Spleen (tissue), 11 donors: ENCODE data around the gene TPCN2. TPM values are rescaled to one million over a fixed set of nuclear protein-coding genes. Genes with fewer than 3 reads are reported as not detected.

Experiments used
- DNase-seq: peaks from one replicate; pipeline ENCODE4 v3.0.0-alpha.2; 2020
- H3K27ac ChIP-seq, 8 donors: fragments of 200-600 bp; sonication (generic) in 7 of 8; 1 replicate in 4 of 8; 2 replicates in 4 of 8; pipeline versions ENCODE4 v1.5.0 to v1.8.0; 2016 to 2021; ENCODE audit warnings: inconsistent platforms in 4 of 8, mild to moderate bottlenecking in 4 of 8, moderate library complexity in 1 of 8
- H3K27me3 ChIP-seq, 7 donors: fragments of 200-600 bp; sonication (generic) in 6 of 7; replicated peaks in 1 of 7; 1 replicate in 4 of 7; 2 replicates in 3 of 7; pipeline versions ENCODE4 v1.5.0 to v1.8.0; 2016 to 2021; ENCODE audit warnings: inconsistent platforms in 3 of 7, mild to moderate bottlenecking in 1 of 7
- H3K36me3 ChIP-seq, 6 donors: fragments of 200-600 bp; sonication (generic) in 5 of 6; 1 replicate in 4 of 6; 2 replicates in 2 of 6; pipeline versions ENCODE4 v1.5.0 to v1.8.0; 2016 to 2021; ENCODE audit warnings: inconsistent platforms in 2 of 6
- H3K4me1 ChIP-seq, 6 donors: fragments of 200-600 bp; sonication (generic) in 5 of 6; 1 replicate in 3 of 6; 2 replicates in 3 of 6; pipeline versions ENCODE4 v1.5.0 to v1.8.0; 2016 to 2021; ENCODE audit warnings: inconsistent platforms in 3 of 6
- H3K4me3 ChIP-seq, 8 donors: fragments of 200-600 bp; sonication (generic) in 7 of 8; 1 replicate in 4 of 8; 2 replicates in 4 of 8; pipeline versions ENCODE4 v1.5.0 to v1.8.0; 2016 to 2021; ENCODE audit warnings: inconsistent platforms in 4 of 8, mild to moderate bottlenecking in 4 of 8, moderate library complexity in 2 of 8
- H3K9me3 ChIP-seq, 8 donors: fragments of 200-600 bp; sonication (generic) in 7 of 8; 1 replicate in 4 of 8; 2 replicates in 4 of 8; pipeline versions ENCODE4 v1.5.0 to v1.8.0; 2016 to 2021; ENCODE audit warnings: inconsistent platforms in 4 of 8
- CTCF ChIP-seq, 11 experiments: fragments of 200-600 bp in 7 of 11; fragments of 450-650 bp in 4 of 11; sonication (generic) in 4 of 11; IDR thresholded peaks in 8 of 11; conservative IDR thresholded peaks in 3 of 11; 1 replicate in 7 of 11; 2 replicates in 4 of 11; pipeline versions ENCODE4 v1.4.0 to v1.8.0; 2016 to 2021; ENCODE audit warnings: antibody characterized with exemption in 11 of 11, inconsistent platforms in 4 of 11, mild to moderate bottlenecking in 1 of 11
- POLR2A ChIP-seq, 3 donors: fragments of 450-650 bp; IDR thresholded peaks; one replicate each; pipeline ENCODE4 v1.5.1; 2017; ENCODE audit warnings: antibody characterized with exemption in 3 of 3, mild to moderate bottlenecking in 1 of 3
- POLR2AphosphoS5 ChIP-seq, 3 donors: sonication (generic); formaldehyde crosslinking; IDR thresholded peaks; one replicate each; pipeline ENCODE4 v1.5.1; 2017; ENCODE audit warnings: antibody characterized with exemption in 3 of 3
- WGBS, 5 donors: extraction: QIAGEN DNeasy Blood & Tissue Kit in 3 of 5; methylation state at CpG; one replicate each; pipeline versions ENCODE4 v1.1.5 to v1.1.7; 2013 to 2018; 5-methylcytosine and 5-hydroxymethylcytosine counted together
- intact Hi-C: fragments of 100-400 bp; cut with DNase I; formaldehyde crosslinking; loops from one replicate; pipeline ENCODE4 v1.15.0; 2023; ENCODE audit warnings: low total_unique reads
- polyA plus RNA-seq, 3 donors: library from polyadenylated mRNA; stranded (reverse); fragments of 200-250 nt; gene quantifications; one replicate each; pipeline ENCODE4 v1.2.1, GENCODE V29; 2013
- total RNA-seq, 7 donors: library from RNA; depleted of rRNA in 3 of 7; stranded (reverse); fragments of >200 nt in 3 of 7; fragmentation: NEBNext Ultra II Directional in 4 of 7; extraction: Animal tissue kit (Norgen Biotek cat#: 25700) in 4 of 7; gene quantifications; one replicate each; pipeline versions ENCODE4 v1.1.0 to v1.2.1, GENCODE V29; 2016 to 2021
- donor health status: healthy with polysubstance abuse.
- donor health status: DM: no; HTN: no; CAD: no; lungs with moderate emphysema.
- donor health status: DM: no; HTN: no; CAD: no.
- donor health status: Bipolar disorder and iron deficiency.
- donor health status: healthy.
- donor health status: DM: no; HTN: no; CAD: no.
- donor health status: DM: yes; HTN: yes; CAD: no.

Gene TPCN2
- total and polyA plus RNA-seq, 10 donors: 3.6 to 30.4 (median 24.1) TPM

GRCh38 chr11:69035150-69035945 lies 13.4 kb upstream of the TPCN2 start:
- Histone ChIP-seq H3K27me3 (peaks cover 0 to 28% (median 0%) of the 10 kb centered on the region in 7 donors), H3K9me3 (no peaks in the 10 kb centered on the region), H3K4me1 (peaks cover 0 to 28% (median 2%) of the 10 kb centered on the region in 6 donors), H3K36me3 (no peaks in the 10 kb centered on the region), H3K4me3 (no peak overlapping the region), H3K27ac (no peak overlapping the region)
- DNase-seq: no peak
- WGBS, 5 donors: 69 to 80% (median 77%) methylated on average over 20 to 21 of the region's 21 CpGs
- intact Hi-C loops: no loop called here
- TF ChIP-seq CTCF (IDR thresholded peaks at IDR 0.05 in 8 of 11, conservative IDR thresholded peaks at IDR 0.05 in 3 of 11) (no peak), POLR2AphosphoS5 (IDR thresholded peaks at IDR 0.05) (no peak), POLR2A (IDR thresholded peaks at IDR 0.05) (no peak)

- peaks cover 0 to 22% (median 0%) of the 10 kb centered on the region in 6 donors for H3K4me1 ChIP-seq
- no peak for TF ChIP-seq CTCF (IDR thresholded peaks at IDR 0.05 in 8 of 11, conservative IDR thresholded peaks at IDR 0.05 in 3 of 11)
- TF ChIP-seq POLR2AphosphoS5 (IDR thresholded peaks at IDR 0.05): no peak
- TF ChIP-seq POLR2A (IDR thresholded peaks at IDR 0.05): no peak
- intact Hi-C loops: no loop called here
- no peak for DNase-seq
- H3K9me3 ChIP-seq: no peaks in the 10 kb centered on the region
- no peaks in the 10 kb centered on the region for H3K36me3 ChIP-seq
- WGBS, 5 donors: 76 to 86% (median 76%) methylated on average over 11 of the region's 11 CpGs
- H3K4me3 ChIP-seq: no peak overlapping the region
- H3K27me3 ChIP-seq: peaks cover 0 to 28% (median 0%) of the 10 kb centered on the region in 7 donors
- no peak overlapping the region for H3K27ac ChIP-seq
These were observed 12.8 kb upstream of the TPCN2 start for GRCh38 chr11:69035946-69036340.

- Histone ChIP-seq H3K27ac (no peak overlapping the region), H3K4me1 (peaks cover 0 to 15% (median 0%) of the 10 kb centered on the region in 6 donors), H3K9me3 (no peaks in the 10 kb centered on the region), H3K4me3 (no peak overlapping the region), H3K27me3 (peaks cover 0 to 28% (median 0%) of the 10 kb centered on the region in 7 donors), H3K36me3 (no peaks in the 10 kb centered on the region)
- DNase-seq: no peak
- WGBS, 5 donors: 88 to 94% (median 92%) methylated on average over 17 to 18 of the region's 18 CpGs
- intact Hi-C loops: no loop called here
- TF ChIP-seq POLR2AphosphoS5 (IDR thresholded peaks at IDR 0.05) (no peak), CTCF (IDR thresholded peaks at IDR 0.05 in 8 of 11, conservative IDR thresholded peaks at IDR 0.05 in 3 of 11) (no peak), POLR2A (IDR thresholded peaks at IDR 0.05) (no peak)
These were observed 11.7 kb upstream of the TPCN2 start for GRCh38 chr11:69037074-69037473.

GRCh38 chr11:69037544-69037943 lies 11.2 kb upstream of the TPCN2 start:
- intact Hi-C loops: no loop called here
- Histone ChIP-seq H3K4me3 (no peak overlapping the region), H3K27me3 (peaks cover 0 to 28% (median 0%) of the 10 kb centered on the region in 7 donors), H3K27ac (no peak overlapping the region), H3K36me3 (no peaks in the 10 kb centered on the region), H3K9me3 (no peaks in the 10 kb centered on the region), H3K4me1 (peaks cover 0 to 15% (median 0%) of the 10 kb centered on the region in 6 donors)
- 81 to 86% (median 81%) methylated on average over 8 of the region's 8 CpGs for WGBS, 5 donors
- DNase-seq: no peak
- no peak for TF ChIP-seq CTCF (IDR thresholded peaks at IDR 0.05 in 8 of 11, conservative IDR thresholded peaks at IDR 0.05 in 3 of 11)
- no peak for TF ChIP-seq POLR2AphosphoS5 (IDR thresholded peaks at IDR 0.05)
- no peak for TF ChIP-seq POLR2A (IDR thresholded peaks at IDR 0.05)
